HG03575 (cell line): ENCODE measurements around the gene KIF13A.
"Not testable (repeated sequence)": the region's sequence is repeated elsewhere in the genome, so short reads cannot be mapped to it uniquely, and the experiment has no call there.

Experiments used
- ATAC-seq: cut with Tn5 transposase; IDR thresholded peaks from one replicate; pipeline ENCODE4 v1.9.1; 2021; ENCODE audit not compliant: unreplicated experiment, insufficient number of reproducible peaks, low FRiP score; ENCODE audit errors: extremely low read depth

Gene KIF13A

GRCh38 chr6:17987447-17987696 is at the start of gene KIF13A:
TSS of gene KIF13A (minus strand) at chr6:17987635. CDS start at chr6:17987463, 172 bp downstream.
- no peak for ATAC-seq

DNA sequence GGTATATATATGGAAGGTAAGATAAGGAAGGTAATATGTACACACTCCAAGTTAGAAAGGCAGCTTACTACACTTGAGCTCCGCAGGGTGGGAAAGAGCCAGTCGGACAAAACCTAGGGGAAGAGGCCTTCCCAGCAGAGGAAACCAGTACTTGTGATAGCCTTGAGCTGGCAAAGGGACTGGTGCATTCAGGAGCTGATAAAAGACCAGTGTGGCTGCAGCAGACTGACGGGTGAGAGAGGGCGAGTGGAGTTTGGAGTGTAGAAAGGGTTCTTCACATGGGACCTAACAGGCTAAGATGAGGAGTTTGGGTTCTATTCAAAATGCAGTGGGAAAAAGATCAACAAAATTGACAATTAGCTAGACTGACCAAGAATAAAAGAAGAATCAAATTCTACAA is 49.3 kb upstream of the KIF13A start:
- no peak for ATAC-seq

DNA sequence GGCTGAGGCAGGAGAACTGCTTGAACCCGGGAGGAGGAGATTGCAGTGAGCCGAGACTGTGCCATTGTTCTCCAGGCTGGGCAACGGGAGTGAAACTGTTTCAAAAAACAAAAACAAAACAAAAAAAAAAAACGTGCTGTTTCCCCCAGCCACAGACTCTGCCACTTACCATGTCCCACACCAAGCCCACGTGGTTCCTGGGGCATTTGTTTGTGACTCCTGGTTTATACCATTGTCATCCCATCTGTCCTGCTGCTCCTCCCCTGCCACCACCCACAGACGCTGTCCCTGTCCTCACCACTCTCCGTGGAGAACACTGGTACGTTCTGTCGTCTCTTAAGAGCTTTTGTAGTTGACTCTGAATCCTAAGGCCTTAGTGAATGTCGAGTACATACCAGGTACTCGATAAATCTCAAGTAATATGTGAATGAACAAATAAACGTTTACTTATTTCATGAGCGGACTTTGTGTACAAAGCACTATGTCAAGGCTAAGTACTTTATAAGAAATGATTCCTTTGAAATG is 48.0 kb upstream of the KIF13A start:
- no peak for ATAC-seq

- ATAC-seq, result no peak
Observed at GRCh38 chr6:18034798-18035202, 47.4 kb upstream of the KIF13A start.

GRCh38 chr6:18031680-18032256 is 44.3 kb upstream of the KIF13A start:
- ATAC-seq, result no peak

- no peak for ATAC-seq
Observed at GRCh38 chr6:18031189-18031588, 43.8 kb upstream of the KIF13A start.

GRCh38 chr6:18028332-18028731 is 40.9 kb upstream of the KIF13A start:
- ATAC-seq, result no peak

- ATAC-seq, result no peak
Observed at GRCh38 chr6:18025596-18025995, 38.2 kb upstream of the KIF13A start.

GRCh38 chr6:18024876-18025275 is 37.4 kb upstream of the KIF13A start:
- no peak for ATAC-seq

GRCh38 chr6:18023891-18024290 is 36.5 kb upstream of the KIF13A start:
- no peak for ATAC-seq

DNA sequence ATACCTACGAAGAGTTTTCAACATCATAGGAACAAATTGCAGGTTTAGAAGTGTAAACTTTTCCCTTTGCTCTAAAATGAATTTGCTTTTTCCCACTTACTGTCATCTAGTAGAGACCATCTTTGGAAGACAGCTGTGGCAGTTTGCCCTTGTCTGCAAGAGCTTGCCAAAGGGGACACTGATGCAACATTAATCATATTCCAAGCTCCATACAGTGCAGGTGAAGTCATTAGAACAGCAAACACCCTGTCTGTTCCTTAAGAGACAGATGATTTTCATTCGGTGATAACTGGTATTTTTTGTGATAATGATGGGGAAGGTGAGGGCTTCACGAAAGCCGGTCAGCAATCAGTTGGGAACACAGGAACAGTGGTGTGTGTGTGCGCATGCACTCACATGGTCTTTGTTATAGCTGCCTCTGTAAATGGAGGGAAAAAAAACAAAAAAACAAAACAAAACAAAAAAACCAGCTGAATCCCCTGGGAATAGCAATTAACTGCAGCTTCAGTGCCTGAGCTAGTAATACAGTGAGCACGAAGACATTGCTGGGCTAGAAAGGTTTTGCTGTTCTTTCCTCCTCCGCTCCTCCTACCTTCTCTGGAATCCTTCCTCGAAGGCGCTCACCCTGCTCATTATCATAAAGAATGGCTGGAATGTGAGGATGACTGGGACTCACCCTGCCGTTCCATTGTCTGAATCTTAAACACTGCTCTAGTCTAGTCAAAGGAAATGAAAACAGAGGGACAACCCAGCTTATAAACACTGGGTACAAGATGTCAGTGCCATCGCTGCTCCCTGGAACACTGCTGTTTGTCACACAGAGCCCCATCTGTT is 35.2 kb upstream of the KIF13A start:
- no peak for ATAC-seq

DNA sequence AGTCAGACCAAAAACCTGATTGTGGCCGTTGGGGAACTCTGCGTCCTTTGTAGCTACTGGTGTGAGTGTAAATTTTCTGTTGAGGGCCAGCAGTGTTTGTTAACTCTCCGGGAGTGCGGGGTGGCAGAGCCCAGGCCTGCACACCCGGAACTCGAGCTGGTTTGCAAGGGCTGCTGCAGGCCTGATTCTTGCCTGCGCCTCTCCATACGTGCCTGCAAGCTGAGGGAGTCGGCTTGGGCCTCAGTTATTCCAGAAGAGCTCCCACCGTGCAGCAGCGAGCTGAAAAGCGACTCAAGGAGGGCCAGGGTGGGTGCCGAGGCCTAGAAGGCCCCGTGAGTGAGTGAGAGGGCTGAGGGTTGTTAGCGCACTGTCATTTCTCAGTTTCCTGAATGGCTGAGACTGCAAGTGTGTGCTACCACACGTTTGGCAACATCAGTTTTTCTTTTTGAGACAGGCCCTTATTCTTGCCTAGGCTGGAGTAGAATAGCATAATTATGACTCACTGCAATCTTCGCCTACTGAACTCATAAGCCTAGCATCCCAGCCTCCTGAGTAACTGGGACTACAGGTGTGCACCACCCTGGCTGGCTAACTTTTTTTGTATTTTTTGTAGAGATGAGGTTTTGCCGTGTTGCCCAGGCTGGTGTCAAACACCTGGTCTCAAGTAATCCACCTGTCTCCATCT is 33.9 kb upstream of the KIF13A start:
- ATAC-seq, result no peak

- not testable (repeated sequence) for ATAC-seq
Observed at GRCh38 chr6:18020545-18020944, 33.1 kb upstream of the KIF13A start.

GRCh38 chr6:18019539-18020534 is 32.4 kb upstream of the KIF13A start:
- ATAC-seq, result no peak

DNA sequence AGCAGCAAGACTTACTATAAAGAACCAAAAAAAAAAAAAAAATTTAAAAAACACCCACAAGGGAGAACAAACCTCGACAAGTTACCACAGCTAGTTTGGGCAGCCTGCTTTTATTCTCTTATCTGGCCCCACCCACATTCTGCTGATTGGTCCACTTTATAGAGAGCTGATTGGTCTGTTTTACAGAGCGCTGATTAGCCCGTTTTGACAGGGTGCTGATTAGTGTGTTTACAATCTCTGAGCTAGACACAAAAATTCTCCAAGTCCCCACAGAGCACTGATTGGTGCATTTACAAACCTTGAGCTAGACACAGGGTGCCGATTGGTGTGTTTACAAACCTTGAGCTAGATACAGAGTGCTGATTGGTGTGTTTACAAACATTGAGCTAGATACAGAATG is 31.7 kb upstream of the KIF13A start:
- not testable (repeated sequence) for ATAC-seq

GRCh38 chr6:18016698-18017097 is 29.3 kb upstream of the KIF13A start:
- ATAC-seq, result no peak

DNA sequence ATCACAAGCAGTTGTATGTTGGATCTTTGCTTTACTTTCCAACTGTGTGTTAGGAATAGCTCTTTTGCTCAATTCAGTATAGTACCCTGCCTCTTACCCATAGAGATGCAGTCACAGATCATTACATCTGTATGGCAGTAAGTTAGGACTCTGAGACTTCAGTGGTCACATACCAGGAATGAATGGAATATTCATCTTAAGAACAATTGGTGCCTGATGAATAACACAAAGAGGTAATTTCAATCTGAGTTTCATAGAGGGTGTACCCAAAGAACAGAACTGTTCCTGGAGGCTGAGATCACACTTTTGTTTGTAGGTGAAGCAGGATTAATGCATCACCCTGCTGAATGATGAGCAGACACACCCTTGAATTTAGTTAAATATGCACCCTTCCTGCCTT is 28.7 kb upstream of the KIF13A start:
- ATAC-seq, result no peak

GRCh38 chr6:18011287-18011686 is 23.9 kb upstream of the KIF13A start:
- ATAC-seq, result no peak

GRCh38 chr6:18010540-18010939 is 23.1 kb upstream of the KIF13A start:
- ATAC-seq, result not testable (repeated sequence)
